Right atrium auricular region (tissue), 2 donors: ENCODE data around the gene KIRREL1. TPM values are rescaled to one million over a fixed set of nuclear protein-coding genes. Genes with fewer than 3 reads are reported as not detected.

Source experiments
- DNase-seq: peaks from one replicate; pipeline ENCODE4 v3.0.0-alpha.2; 2019; ENCODE audit warnings: low spot score
- H3K27ac ChIP-seq, 2 donors: fragments of 200-600 bp; sonication (generic); 1 replicate in 1 of 2; 2 replicates in 1 of 2; pipeline ENCODE4 v1.5.1; 2016 to 2019
- H3K27me3 ChIP-seq, 2 donors: fragments of 200-600 bp; sonication (generic); one replicate each; pipeline versions ENCODE4 v1.5.1 to v1.6.0; 2017 to 2019
- H3K36me3 ChIP-seq: fragments of 200-600 bp; sonication (generic); one replicate; pipeline ENCODE4 v1.5.1; 2016
- H3K4me1 ChIP-seq, 2 donors: fragments of 200-600 bp; sonication (generic); one replicate each; pipeline versions ENCODE4 v1.5.1 to v1.6.0; 2017 to 2019
- H3K4me3 ChIP-seq, 2 donors: fragments of 200-600 bp; sonication (generic); 1 replicate in 1 of 2; 2 replicates in 1 of 2; pipeline ENCODE4 v1.5.1; 2017 to 2019; ENCODE audit warnings: mild to moderate bottlenecking in 1 of 2, moderate library complexity in 1 of 2
- H3K9me3 ChIP-seq, 2 donors: fragments of 200-600 bp; sonication (generic); one replicate each; pipeline ENCODE4 v1.5.1; 2019
- total RNA-seq, 2 donors: library from RNA; depleted of rRNA; stranded (reverse); fragments of >200 nt; gene quantifications; one replicate each; pipeline ENCODE4 v1.1.0, GENCODE V29; 2016
- TF ChIP-seq, protein P1 (sequence below), 2 donors: fragments of 200-600 bp; sonication (generic); IDR thresholded peaks; one replicate each; pipeline ENCODE4 v1.5.1; 2019; ENCODE audit warnings: antibody characterized with exemption in 2 of 2

The KIRREL1 gene
- total RNA-seq, 2 donors from 2014 or later: 12.3 to 21.9 TPM

DNA sequence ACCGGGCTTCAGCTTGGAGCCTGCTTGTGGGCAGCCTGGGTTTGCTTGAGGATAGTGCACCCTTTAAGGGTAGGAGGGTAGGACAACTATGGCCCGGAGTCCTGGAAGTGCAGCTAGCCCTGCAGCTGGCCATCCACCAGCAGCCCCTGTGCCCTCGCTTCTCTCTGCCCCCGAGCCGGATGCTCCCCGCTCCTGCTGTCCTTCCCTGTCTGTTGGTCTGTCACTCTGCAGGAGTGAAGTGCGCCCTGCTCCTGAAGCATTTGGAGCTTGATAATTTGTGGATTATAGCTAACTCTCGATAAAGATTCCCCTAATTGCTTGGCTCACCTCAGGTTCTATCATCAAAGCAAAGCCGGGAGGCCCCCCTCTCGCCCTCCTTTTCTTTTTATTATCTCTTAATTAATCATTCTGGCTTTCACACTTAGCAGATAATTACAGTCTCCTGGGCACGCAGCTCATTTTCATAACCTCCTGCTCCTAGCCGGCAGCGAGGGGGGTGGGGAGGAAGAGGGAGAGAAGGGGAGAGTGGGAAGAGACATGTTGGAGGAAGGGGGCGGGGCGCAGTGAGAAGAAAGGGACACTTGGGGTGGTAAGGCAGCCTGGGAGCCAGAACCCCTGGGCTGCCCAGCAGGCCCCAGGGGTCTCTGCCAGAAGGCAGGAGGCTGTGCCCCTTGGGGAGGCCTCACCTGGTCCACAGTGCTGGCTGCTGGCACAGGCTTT is 14.4 kb downstream of the KIRREL1 start:
- peaks cover 0 to 98% of the 10 kb centered on the region in 2 donors for H3K4me1 ChIP-seq
- no peak overlapping the region for H3K4me3 ChIP-seq
- H3K27ac ChIP-seq: peak overlapping the region; percentile 78 to 84
- no peaks in the 10 kb centered on the region for H3K27me3 ChIP-seq
- TF ChIP-seq, protein P1, sequence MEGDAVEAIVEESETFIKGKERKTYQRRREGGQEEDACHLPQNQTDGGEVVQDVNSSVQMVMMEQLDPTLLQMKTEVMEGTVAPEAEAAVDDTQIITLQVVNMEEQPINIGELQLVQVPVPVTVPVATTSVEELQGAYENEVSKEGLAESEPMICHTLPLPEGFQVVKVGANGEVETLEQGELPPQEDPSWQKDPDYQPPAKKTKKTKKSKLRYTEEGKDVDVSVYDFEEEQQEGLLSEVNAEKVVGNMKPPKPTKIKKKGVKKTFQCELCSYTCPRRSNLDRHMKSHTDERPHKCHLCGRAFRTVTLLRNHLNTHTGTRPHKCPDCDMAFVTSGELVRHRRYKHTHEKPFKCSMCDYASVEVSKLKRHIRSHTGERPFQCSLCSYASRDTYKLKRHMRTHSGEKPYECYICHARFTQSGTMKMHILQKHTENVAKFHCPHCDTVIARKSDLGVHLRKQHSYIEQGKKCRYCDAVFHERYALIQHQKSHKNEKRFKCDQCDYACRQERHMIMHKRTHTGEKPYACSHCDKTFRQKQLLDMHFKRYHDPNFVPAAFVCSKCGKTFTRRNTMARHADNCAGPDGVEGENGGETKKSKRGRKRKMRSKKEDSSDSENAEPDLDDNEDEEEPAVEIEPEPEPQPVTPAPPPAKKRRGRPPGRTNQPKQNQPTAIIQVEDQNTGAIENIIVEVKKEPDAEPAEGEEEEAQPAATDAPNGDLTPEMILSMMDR (IDR thresholded peaks at IDR 0.05): no peak
- no peak for DNase-seq
- no peaks in the 10 kb centered on the region for H3K36me3 ChIP-seq
- H3K9me3 ChIP-seq: no peaks in the 10 kb centered on the region

DNA sequence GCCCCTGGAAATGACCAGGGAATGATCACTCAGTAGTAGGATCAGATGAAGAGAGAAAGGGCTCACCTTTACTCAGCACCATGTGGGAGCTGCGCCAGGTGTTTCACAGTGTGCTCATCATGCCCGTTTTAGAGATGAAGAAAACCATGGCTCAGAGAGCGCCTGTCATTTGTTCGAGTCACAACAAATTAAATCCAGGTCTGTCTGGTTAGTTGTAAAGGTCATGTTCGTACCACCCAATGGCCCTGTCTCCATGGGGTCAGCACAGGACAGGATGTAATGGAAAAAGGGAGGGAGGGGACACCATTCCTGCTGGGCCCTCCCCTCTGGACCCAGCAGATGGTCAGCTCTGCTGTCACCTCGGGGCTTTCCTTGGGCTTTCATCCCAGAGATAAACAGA is 15.2 kb downstream of the KIRREL1 start:
- H3K36me3 ChIP-seq: no peaks in the 10 kb centered on the region
- peaks cover 0 to 93% of the 10 kb centered on the region in 2 donors for H3K4me1 ChIP-seq
- TF ChIP-seq, protein P1 (IDR thresholded peaks at IDR 0.05): no peak
- no peak overlapping the region for H3K4me3 ChIP-seq
- H3K9me3 ChIP-seq: no peaks in the 10 kb centered on the region
- peak overlapping the region; percentile 78 to 84 for H3K27ac ChIP-seq
- no peaks in the 10 kb centered on the region for H3K27me3 ChIP-seq
- DNase-seq: no peak

DNA sequence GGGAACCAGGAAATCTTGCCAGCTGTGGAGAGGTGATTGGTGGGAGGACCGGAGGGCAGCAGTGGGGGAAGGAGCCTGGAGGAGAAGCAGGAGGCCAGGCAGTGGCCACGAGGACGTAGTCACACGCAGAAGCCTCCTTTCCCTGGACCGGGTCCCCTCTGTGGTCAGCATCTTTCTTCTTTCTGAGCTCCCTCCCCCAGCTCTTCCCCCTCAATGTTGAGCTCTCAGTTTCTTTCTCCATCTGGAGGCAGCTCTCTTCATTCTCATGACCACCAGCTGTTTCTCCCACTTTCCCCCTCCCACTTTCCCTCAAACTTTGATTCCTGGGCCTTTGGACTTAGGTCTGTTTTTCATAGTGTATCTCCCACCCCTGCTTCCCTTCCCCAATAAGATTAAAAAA is 18.3 kb downstream of the KIRREL1 start:
- H3K4me1 ChIP-seq: peaks cover 0 to 65% of the 10 kb centered on the region in 2 donors
- no peak overlapping the region for H3K4me3 ChIP-seq
- TF ChIP-seq, protein P1 (IDR thresholded peaks at IDR 0.05): no peak
- no peaks in the 10 kb centered on the region for H3K27me3 ChIP-seq
- peak overlapping the region; percentile 78 to 84 for H3K27ac ChIP-seq
- no peaks in the 10 kb centered on the region for H3K36me3 ChIP-seq
- no peaks in the 10 kb centered on the region for H3K9me3 ChIP-seq
- DNase-seq: no peak

DNA sequence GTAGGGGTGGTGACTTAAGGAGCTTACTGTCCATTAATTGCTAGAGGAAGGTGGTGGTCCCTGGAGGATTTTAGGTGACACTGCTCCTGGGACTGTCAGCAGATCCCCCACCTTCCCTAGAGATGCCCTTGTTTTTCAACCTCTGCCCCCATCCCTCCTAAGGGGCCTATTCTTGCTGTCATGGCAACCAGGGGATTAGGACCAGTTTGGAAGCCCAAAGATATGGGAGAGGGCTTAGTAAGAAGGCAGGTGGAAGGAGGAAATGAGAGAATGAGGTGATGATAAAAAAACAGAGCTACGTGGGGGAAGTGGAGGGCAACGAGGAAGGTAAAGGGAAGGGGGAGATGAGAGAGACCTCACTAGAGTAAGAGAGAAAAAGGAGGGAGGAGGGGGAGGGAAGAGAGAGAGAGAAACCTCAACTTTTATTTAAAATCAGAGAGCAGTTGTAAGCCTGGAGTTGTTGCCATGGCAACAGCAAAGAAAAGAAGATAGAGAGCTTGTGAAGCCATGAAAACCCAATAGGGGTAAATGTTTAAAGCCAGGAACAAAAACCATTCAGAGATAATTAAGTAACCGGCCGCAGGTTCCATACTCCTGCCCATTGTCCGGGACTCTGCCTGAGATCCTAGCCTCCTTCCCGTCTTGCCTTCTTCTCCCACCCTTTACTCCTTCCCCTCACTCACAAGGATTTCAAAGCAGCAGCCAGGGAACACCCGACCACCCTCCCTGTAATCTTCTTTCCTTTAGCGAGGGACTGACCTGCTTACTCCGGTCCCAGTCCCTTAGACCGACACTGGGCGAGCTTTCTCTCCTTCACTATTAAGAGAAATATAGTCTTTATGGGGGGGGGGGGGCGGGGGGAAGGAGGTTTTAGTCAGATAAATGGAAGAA is 20.6 kb downstream of the KIRREL1 start:
- Histone ChIP-seq H3K27me3 (no peaks in the 10 kb centered on the region), H3K4me3 (no peak overlapping the region), H3K36me3 (no peaks in the 10 kb centered on the region), H3K27ac (peak overlapping the region in 1 of 2 donors; percentile 27), H3K9me3 (no peaks in the 10 kb centered on the region), H3K4me1 (peaks cover 0 to 64% of the 10 kb centered on the region in 2 donors)
- TF ChIP-seq, protein P1 (IDR thresholded peaks at IDR 0.05): no peak
- DNase-seq: no peak

DNA sequence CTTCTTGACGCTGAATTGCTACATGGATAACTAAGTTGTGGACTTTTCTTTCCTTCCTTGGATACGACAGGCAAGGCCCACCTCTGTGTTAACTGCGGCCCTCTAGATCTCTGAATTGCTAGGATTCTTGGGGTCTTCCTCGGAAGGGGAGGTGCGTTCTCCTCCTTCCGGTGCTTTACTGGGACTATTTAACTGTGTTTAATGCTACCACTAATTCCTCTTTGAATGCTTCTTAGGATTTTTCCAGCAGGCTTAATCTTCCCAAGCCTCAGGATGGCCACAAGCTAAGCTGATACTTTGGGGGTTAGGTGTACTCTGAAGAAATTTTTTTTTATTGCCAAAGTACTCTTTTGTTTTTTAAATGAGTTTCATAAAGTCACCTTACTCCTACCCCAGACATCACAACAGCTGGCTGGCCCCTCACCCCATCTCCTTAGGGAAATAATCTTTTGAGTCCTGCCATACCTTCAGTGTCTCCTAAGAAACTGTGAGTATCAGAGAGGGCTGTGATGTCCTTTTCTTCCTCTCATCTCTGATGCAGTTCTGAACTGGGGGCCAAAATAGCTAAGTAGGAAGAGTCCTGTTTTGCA is 21.4 kb downstream of the KIRREL1 start:
- Histone ChIP-seq H3K27me3 (no peaks in the 10 kb centered on the region), H3K36me3 (no peaks in the 10 kb centered on the region), H3K4me3 (no peak overlapping the region), H3K27ac (peak overlapping the region in 1 of 2 donors; percentile 27), H3K4me1 (peaks cover 0 to 64% of the 10 kb centered on the region in 2 donors), H3K9me3 (no peaks in the 10 kb centered on the region)
- TF ChIP-seq, protein P1 (IDR thresholded peaks at IDR 0.05): no peak
- DNase-seq: no peak
